Progenitor cell of endocrine pancreas (in vitro differentiated cells): Measurements from ENCODE around the gene THADA. TPM values are rescaled to one million over a fixed set of nuclear protein-coding genes. Genes with fewer than 3 reads are reported as not detected.

ENCODE experiments used
- DNase-seq: peaks from one replicate; pipeline ENCODE4 v3.0.0; 2021; ENCODE audit warnings: low spot score; ENCODE audit not compliant: unreplicated experiment
- H3K27ac Mint-ChIP-seq: 2 replicates; pipeline ENCODE4 v1.8.0; 2021; ENCODE audit warnings: mild to moderate bottlenecking, moderate library complexity, mixed read lengths
- H3K27me3 Mint-ChIP-seq: 2 replicates; pipeline ENCODE4 v1.8.0; 2021; ENCODE audit warnings: mixed read lengths
- H3K36me3 Mint-ChIP-seq: 2 replicates; pipeline ENCODE4 v1.8.0; 2022; ENCODE audit warnings: mixed read lengths; ENCODE audit not compliant: insufficient read depth
- H3K4me1 Mint-ChIP-seq: 2 replicates; pipeline ENCODE4 v1.8.0; 2021; ENCODE audit warnings: low read depth, mixed read lengths
- H3K4me3 Mint-ChIP-seq: 2 replicates; pipeline ENCODE4 v1.8.0; 2021; ENCODE audit warnings: low read depth, mild to moderate bottlenecking, moderate library complexity, mixed read lengths
- H3K9me3 Mint-ChIP-seq: 2 replicates; pipeline ENCODE4 v1.8.0; 2021; ENCODE audit warnings: low read depth, mixed read lengths
- total RNA-seq: library from RNA; stranded (reverse); gene quantifications from 2 replicates; pipeline ENCODE4 v1.2.1, GENCODE V29; 2021
- TF ChIP-seq, protein P1 (sequence below): fragments of 200-600 bp; sonication (generic); IDR thresholded peaks from one replicate; pipeline ENCODE4 v1.5.0; 2021; ENCODE audit warnings: antibody characterized with exemption, mild to moderate bottlenecking; ENCODE audit not compliant: unreplicated experiment

THADA gene
- total RNA-seq, 1 donor from 2014 or later, result 39.4 TPM

- Mint-ChIP-seq H3K4me3 (peak overlapping the region; percentile 11), H3K36me3 (peaks cover 3% of the 10 kb centered on the region), H3K27me3 (peaks cover 8% of the 10 kb centered on the region), H3K4me1 (peaks cover 56% of the 10 kb centered on the region), H3K27ac (peak overlapping the region; percentile 88), H3K9me3 (no peaks in the 10 kb centered on the region)
- no peak for DNase-seq
- TF ChIP-seq, protein P1, sequence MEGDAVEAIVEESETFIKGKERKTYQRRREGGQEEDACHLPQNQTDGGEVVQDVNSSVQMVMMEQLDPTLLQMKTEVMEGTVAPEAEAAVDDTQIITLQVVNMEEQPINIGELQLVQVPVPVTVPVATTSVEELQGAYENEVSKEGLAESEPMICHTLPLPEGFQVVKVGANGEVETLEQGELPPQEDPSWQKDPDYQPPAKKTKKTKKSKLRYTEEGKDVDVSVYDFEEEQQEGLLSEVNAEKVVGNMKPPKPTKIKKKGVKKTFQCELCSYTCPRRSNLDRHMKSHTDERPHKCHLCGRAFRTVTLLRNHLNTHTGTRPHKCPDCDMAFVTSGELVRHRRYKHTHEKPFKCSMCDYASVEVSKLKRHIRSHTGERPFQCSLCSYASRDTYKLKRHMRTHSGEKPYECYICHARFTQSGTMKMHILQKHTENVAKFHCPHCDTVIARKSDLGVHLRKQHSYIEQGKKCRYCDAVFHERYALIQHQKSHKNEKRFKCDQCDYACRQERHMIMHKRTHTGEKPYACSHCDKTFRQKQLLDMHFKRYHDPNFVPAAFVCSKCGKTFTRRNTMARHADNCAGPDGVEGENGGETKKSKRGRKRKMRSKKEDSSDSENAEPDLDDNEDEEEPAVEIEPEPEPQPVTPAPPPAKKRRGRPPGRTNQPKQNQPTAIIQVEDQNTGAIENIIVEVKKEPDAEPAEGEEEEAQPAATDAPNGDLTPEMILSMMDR, result no peak
Measured at GRCh38 chr2:43344868-43345373, 250.9 kb downstream of the THADA start.

DNA sequence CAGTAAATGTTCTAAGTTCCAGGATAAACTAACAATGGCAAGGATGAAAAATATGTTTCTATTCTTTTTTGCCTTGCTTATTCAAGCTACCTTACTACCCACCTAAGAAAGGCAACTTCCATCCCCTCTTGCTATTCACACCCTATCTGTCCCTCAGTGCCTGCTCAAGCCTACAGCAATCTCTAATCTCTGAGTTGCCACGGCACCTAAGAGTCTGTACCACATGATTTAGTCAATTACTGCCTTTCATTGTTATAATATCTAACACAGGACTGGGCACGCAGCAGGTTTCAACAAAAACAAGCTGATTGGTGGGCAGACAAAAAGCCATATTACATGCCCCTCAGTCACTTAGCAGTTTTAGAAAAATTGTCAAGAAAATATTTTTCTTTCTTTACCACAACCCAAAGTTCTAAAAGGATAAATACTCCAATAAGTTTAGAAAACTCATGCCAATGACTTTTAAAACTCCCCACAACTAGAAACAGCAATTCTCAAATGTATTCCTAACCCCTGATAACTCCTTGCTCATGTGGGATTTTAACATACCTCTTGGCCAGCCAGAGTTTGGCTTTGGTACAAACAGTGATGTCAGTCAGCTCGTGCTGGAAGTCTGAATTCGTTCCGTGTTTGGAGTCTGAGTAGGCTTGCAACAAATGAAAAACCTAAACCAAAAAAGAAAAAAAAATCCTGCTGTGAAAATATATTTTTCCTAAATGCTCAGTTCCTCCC, 252.1 kb downstream of the THADA start:
- Mint-ChIP-seq H3K36me3 (peaks cover 4% of the 10 kb centered on the region), H3K27ac (peak overlapping the region; percentile 63), H3K9me3 (no peaks in the 10 kb centered on the region), H3K27me3 (peaks cover 6% of the 10 kb centered on the region), H3K4me1 (peaks cover 50% of the 10 kb centered on the region), H3K4me3 (no peak overlapping the region)
- TF ChIP-seq, protein P1, result no peak
- DNase-seq, result no peak

- H3K27ac Mint-ChIP-seq, result no peak overlapping the region
- no peak for DNase-seq
- peaks cover 9% of the 10 kb centered on the region for H3K36me3 Mint-ChIP-seq
- peaks cover 35% of the 10 kb centered on the region for H3K4me1 Mint-ChIP-seq
- H3K27me3 Mint-ChIP-seq, result no peaks in the 10 kb centered on the region
- TF ChIP-seq, protein P1, result no peak
- no peak overlapping the region for H3K4me3 Mint-ChIP-seq
- H3K9me3 Mint-ChIP-seq, result no peaks in the 10 kb centered on the region
Measured at GRCh38 chr2:43341959-43342757, 253.7 kb downstream of the THADA start.

DNA sequence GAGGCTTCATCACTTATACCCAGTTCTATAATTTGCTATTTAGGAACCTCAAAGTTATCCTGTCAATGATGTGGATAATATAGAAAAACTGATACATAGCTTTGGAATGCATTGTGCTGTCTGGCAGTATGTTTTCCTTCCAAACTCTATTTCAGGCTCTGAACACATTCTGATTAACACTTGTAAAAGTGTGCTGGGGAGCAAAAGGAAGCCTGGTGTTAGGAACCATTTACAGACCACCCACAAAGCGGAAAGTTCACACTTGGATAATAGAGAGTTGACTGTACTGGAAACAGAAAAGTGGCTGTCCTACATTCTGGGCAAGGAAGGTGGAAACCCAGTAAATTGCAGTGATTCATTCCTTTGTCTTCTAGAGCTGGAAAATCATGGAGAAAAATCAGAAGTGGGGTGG, 254.9 kb downstream of the THADA start:
- peaks cover 27% of the 10 kb centered on the region for H3K4me1 Mint-ChIP-seq

GRCh38 chr2:43340066-43340465, 255.8 kb downstream of the THADA start:
- no peaks in the 10 kb centered on the region for H3K27me3 Mint-ChIP-seq
- H3K36me3 Mint-ChIP-seq, result peaks cover 9% of the 10 kb centered on the region
- H3K27ac Mint-ChIP-seq, result no peak overlapping the region
- H3K4me3 Mint-ChIP-seq, result no peak overlapping the region
- TF ChIP-seq, protein P1, result no peak
- no peaks in the 10 kb centered on the region for H3K9me3 Mint-ChIP-seq
- no peak for DNase-seq
- peaks cover 18% of the 10 kb centered on the region for H3K4me1 Mint-ChIP-seq

More for the DNA sequence above, 254.9 kb downstream of the THADA start:
- H3K4me3 Mint-ChIP-seq, result no peak overlapping the region
- DNase-seq, result no peak
- no peaks in the 10 kb centered on the region for H3K9me3 Mint-ChIP-seq
- H3K27ac Mint-ChIP-seq, result peak overlapping the region; percentile 83
- peaks cover 9% of the 10 kb centered on the region for H3K36me3 Mint-ChIP-seq
- no peaks in the 10 kb centered on the region for H3K27me3 Mint-ChIP-seq
- TF ChIP-seq, protein P1, result no peak
